22Rv1 (cell line): Measurements from ENCODE around the gene UGT1A4.

Experiments used
- ZFX ChIP-seq: fragments of 450-650 bp; IDR thresholded peaks from 2 replicates; pipeline ENCODE4 v1.6.1; 2017; ENCODE audit warnings: antibody characterized with exemption, borderline replicate concordance
- TF ChIP-seq, protein P1 (sequence below): fragments of 450-650 bp; IDR thresholded peaks from 2 replicates; pipeline ENCODE4 v1.5.1; 2017; ENCODE audit warnings: mild to moderate bottlenecking

DNA sequence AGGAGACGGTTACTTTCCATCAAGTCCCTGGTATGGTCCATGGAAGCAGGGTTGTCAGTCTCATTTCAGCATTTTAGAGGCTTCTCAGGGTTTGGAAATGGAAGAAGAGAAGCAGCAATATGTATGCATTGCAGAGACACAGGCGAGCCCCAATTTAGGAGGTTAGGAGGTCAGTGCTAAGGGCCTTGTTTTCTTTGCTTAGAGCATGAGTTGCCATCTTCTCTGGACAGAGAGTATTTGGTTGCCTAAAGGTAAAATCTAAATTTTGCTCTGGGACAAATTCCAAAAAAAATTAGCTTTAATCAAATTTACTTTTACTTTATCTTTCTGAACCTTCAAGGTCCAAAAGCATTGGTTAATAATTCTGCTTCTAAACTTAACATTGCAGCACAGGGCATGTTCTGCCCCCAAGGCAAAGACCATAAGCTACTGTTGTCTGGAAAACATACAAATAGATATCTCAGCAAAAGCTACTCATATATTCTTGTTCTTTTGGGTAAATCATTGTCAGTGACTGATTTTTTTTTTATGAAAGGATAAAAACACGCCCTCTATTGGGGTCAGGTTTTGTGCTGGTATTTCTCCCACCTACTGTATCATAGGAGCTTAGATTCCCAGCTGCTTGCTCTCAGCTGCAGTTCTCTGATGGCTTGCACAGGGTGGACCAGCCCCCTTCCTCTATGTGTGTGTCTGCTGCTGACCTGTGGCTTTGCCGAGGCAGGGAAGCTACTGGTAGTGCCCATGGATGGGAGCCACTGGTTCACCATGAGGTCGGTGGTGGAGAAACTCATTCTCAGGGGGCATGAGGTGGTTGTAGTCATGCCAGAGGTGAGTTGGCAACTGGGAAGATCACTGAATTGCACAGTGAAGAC is 47.0 kb upstream of the UGT1A4 start, which contains the start of gene UGT1A9:
- no peak for TF ChIP-seq ZFX
- TF ChIP-seq, protein P1, sequence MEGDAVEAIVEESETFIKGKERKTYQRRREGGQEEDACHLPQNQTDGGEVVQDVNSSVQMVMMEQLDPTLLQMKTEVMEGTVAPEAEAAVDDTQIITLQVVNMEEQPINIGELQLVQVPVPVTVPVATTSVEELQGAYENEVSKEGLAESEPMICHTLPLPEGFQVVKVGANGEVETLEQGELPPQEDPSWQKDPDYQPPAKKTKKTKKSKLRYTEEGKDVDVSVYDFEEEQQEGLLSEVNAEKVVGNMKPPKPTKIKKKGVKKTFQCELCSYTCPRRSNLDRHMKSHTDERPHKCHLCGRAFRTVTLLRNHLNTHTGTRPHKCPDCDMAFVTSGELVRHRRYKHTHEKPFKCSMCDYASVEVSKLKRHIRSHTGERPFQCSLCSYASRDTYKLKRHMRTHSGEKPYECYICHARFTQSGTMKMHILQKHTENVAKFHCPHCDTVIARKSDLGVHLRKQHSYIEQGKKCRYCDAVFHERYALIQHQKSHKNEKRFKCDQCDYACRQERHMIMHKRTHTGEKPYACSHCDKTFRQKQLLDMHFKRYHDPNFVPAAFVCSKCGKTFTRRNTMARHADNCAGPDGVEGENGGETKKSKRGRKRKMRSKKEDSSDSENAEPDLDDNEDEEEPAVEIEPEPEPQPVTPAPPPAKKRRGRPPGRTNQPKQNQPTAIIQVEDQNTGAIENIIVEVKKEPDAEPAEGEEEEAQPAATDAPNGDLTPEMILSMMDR: no peak
